GM23338 (cell line): ENCODE results near the gene PHF1. TPM values are rescaled to one million over a fixed set of nuclear protein-coding genes. Genes with fewer than 3 reads are reported as not detected.

Source experiments
- ATAC-seq: fragments of 200-7000 bp; cut with Tn5 transposase; 3 replicates; pipeline ENCODE4 v1.9.1; 2020
- DNase-seq: peaks from one replicate; pipeline ENCODE4 v3.0.0-alpha.2; 2015; ENCODE audit warnings: low spot score
- H2AFZ ChIP-seq: fragments of 200-600 bp; sonication (generic); 2 replicates; pipeline ENCODE4 v1.8.0; 2016; ENCODE audit warnings: antibody characterized with exemption, mild to moderate bottlenecking, moderate library complexity
- H3F3A ChIP-seq: fragments of 200-600 bp; sonication (generic); replicated peaks from 2 replicates; pipeline ENCODE4 v1.8.0; 2017; ENCODE audit warnings: antibody characterized with exemption, mixed run types, low read depth
- H3K27ac ChIP-seq: fragments of 200-600 bp; sonication (generic); 2 replicates; pipeline ENCODE4 v1.6.1; 2016; ENCODE audit warnings: low read depth
- H3K27me3 ChIP-seq: fragments of 200-600 bp; sonication (generic); 2 replicates; pipeline ENCODE4 v1.8.0; 2016; ENCODE audit warnings: mild to moderate bottlenecking, mixed run types, moderate library complexity; ENCODE audit not compliant: insufficient read depth
- H3K36me3 ChIP-seq: fragments of 200-600 bp; sonication (generic); 2 replicates; pipeline ENCODE4 v1.8.0; 2016; ENCODE audit warnings: mild to moderate bottlenecking; ENCODE audit not compliant: insufficient read depth
- H3K4me1 ChIP-seq: fragments of 200-600 bp; sonication (generic); 2 replicates; pipeline ENCODE4 v1.8.0; 2016; ENCODE audit warnings: mild to moderate bottlenecking, moderate library complexity; ENCODE audit not compliant: insufficient read depth
- H3K4me2 ChIP-seq: fragments of 200-600 bp; sonication (generic); 2 replicates; pipeline ENCODE4 v1.7.1; 2017; ENCODE audit warnings: mixed run types
- H3K4me3 ChIP-seq: fragments of 200-600 bp; sonication (generic); 2 replicates; pipeline ENCODE4 v1.6.1; 2016; ENCODE audit warnings: mixed run types
- H3K79me2 ChIP-seq: fragments of 200-600 bp; sonication (generic); replicated peaks from 2 replicates; pipeline ENCODE4 v1.8.0; 2017; ENCODE audit warnings: mild to moderate bottlenecking; ENCODE audit not compliant: insufficient read depth
- H3K9me2 ChIP-seq: fragments of 200-600 bp; sonication (generic); 2 replicates; pipeline ENCODE4 v1.8.0; 2017; ENCODE audit not compliant: insufficient read depth
- H4K20me1 ChIP-seq: fragments of 200-600 bp; sonication (generic); replicated peaks from 2 replicates; pipeline ENCODE4 v1.8.0; 2017; ENCODE audit warnings: mild to moderate bottlenecking; ENCODE audit not compliant: insufficient read depth
- H3K27ac Mint-ChIP-seq: 2 replicates; pipeline ENCODE4 v1.8.0; 2020; ENCODE audit warnings: inconsistent platforms, mild to moderate bottlenecking, moderate library complexity, mixed read lengths
- H3K27me3 Mint-ChIP-seq: 3 replicates; pipeline ENCODE4 v1.8.0; 2022; ENCODE audit warnings: low read depth, mild to moderate bottlenecking, moderate library complexity, mixed read lengths, inconsistent platforms; ENCODE audit not compliant: insufficient read depth, poor library complexity
- H3K36me3 Mint-ChIP-seq: 3 replicates; pipeline ENCODE4 v1.8.0; 2021; ENCODE audit warnings: low read depth, mild to moderate bottlenecking, inconsistent platforms, moderate library complexity, mixed read lengths
- H3K4me1 Mint-ChIP-seq: 3 replicates; pipeline ENCODE4 v1.8.0; 2020; ENCODE audit warnings: mild to moderate bottlenecking, inconsistent platforms, mixed read lengths
- H3K4me3 Mint-ChIP-seq: 3 replicates; pipeline ENCODE4 v1.8.0; 2021; ENCODE audit warnings: moderate library complexity, mild to moderate bottlenecking, inconsistent platforms, mixed read lengths
- H3K9me3 Mint-ChIP-seq: 3 replicates; pipeline ENCODE4 v1.8.0; 2020; ENCODE audit warnings: moderate library complexity, mild to moderate bottlenecking, inconsistent platforms, mixed read lengths
- CREB1 ChIP-seq: fragments of 250-450 bp; sonication (Bioruptor Pico); IDR thresholded peaks from 2 replicates; pipeline ENCODE4 v1.5.0; 2020; ENCODE audit warnings: low read depth, mild to moderate bottlenecking, moderate library complexity
- EZH2 ChIP-seq: fragments of 200-600 bp; sonication (generic); IDR thresholded peaks from one replicate; pipeline ENCODE4 v1.8.0; 2017; ENCODE audit warnings: antibody characterized with exemption, mild to moderate bottlenecking, low read depth; ENCODE audit not compliant: unreplicated experiment
- EZH2phosphoT487 ChIP-seq: fragments of 200-600 bp; sonication (generic); IDR thresholded peaks from one replicate; pipeline ENCODE4 v1.8.1; 2018; ENCODE audit warnings: antibody characterized with exemption; ENCODE audit not compliant: unreplicated experiment
- JUNB ChIP-seq: IDR thresholded peaks from one replicate; pipeline ENCODE4 v1.6.1; 2016; ENCODE audit warnings: antibody characterized with exemption; ENCODE audit not compliant: unreplicated experiment
- NANOG ChIP-seq: IDR thresholded peaks from 2 replicates; pipeline ENCODE4 v1.6.1; 2016; ENCODE audit warnings: antibody characterized with exemption, borderline replicate concordance
- POLR2AphosphoS5 ChIP-seq: IDR thresholded peaks from 2 replicates; pipeline ENCODE4 v1.6.1; 2016; ENCODE audit warnings: antibody characterized with exemption, low read depth
- REST ChIP-seq: IDR thresholded peaks from one replicate; pipeline ENCODE4 v1.6.1; 2018; ENCODE audit warnings: antibody characterized with exemption; ENCODE audit not compliant: unreplicated experiment
- ZNF114 ChIP-seq: fragments of 250-450 bp; sonication (Bioruptor Pico); IDR thresholded peaks from 2 replicates; pipeline ENCODE4 v1.5.0; 2020; ENCODE audit warnings: mild to moderate bottlenecking, moderate library complexity
- ZNF331 ChIP-seq: fragments of 250-450 bp; sonication (Bioruptor Pico); IDR thresholded peaks from 2 replicates; pipeline ENCODE4 v1.5.0; 2020; ENCODE audit warnings: low read depth, mild to moderate bottlenecking, moderate library complexity
- polyA plus RNA-seq: library from polyadenylated mRNA; unstranded; fragments of >200 nt; fragmentation: Nextera tagmentation; extraction: Ambion mirVana; gene quantifications from 2 replicates; pipeline ENCODE4 v1.2.1, GENCODE V29; 2016
- total RNA-seq: library from RNA; depleted of rRNA; stranded (reverse); fragments of >200 nt; shearing (Covaris generic); gene quantifications from 2 replicates; pipeline ENCODE4 v1.2.3, GENCODE V29; 2014
- TF ChIP-seq, protein P1 (sequence below): IDR thresholded peaks from 2 replicates; pipeline ENCODE4 v1.6.1; 2016; ENCODE audit warnings: antibody characterized with exemption

Gene PHF1
- total and polyA plus RNA-seq, 2 experiments from 2014 or later = 29.4 to 46.7 TPM

DNA sequence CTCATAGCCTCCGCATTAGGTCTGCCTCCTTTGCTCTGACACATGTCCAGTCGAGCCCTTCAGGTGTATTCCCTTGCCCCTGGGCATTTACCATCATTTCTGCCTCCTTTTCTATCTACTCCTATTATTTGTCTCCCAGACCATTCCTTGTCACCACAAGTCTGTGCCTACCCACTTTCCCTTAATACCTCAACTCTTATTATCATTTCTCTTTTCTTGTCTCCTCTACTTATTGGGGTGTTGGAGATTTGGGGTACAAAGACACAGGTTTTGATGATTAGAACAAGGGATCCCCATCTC lies 10.5 kb downstream of the PHF1 start:
- TF ChIP-seq CREB1 (no peak), POLR2AphosphoS5 (no peak), ZNF331 (CRISPR knock-in tag) (no peak), EZH2 (no peak), ZNF114 (CRISPR knock-in tag) (no peak), JUNB (no peak), EZH2phosphoT487 (no peak), NANOG (no peak)
- TF ChIP-seq, protein P1, sequence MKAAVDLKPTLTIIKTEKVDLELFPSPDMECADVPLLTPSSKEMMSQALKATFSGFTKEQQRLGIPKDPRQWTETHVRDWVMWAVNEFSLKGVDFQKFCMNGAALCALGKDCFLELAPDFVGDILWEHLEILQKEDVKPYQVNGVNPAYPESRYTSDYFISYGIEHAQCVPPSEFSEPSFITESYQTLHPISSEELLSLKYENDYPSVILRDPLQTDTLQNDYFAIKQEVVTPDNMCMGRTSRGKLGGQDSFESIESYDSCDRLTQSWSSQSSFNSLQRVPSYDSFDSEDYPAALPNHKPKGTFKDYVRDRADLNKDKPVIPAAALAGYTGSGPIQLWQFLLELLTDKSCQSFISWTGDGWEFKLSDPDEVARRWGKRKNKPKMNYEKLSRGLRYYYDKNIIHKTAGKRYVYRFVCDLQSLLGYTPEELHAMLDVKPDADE = no peak
- no peak overlapping the region for H2AFZ ChIP-seq
- peak overlapping the region; percentile 98 for H3K4me3 ChIP-seq
- H3K36me3 Mint-ChIP-seq = peaks cover 39% of the 10 kb centered on the region
- H3K36me3 ChIP-seq = no peaks in the 10 kb centered on the region
- H3K27me3 ChIP-seq = no peaks in the 10 kb centered on the region
- H3K9me3 Mint-ChIP-seq = no peaks in the 10 kb centered on the region
- no peak overlapping the region for H3K27ac ChIP-seq
- DNase-seq (no peak), ATAC-seq (no peak)
- peak overlapping the region; percentile 38 for H3K27ac Mint-ChIP-seq
- H3K27me3 Mint-ChIP-seq = peaks cover 20% of the 10 kb centered on the region
- H3K9me2 ChIP-seq = no peaks in the 10 kb centered on the region
- H3K4me1 ChIP-seq = peaks cover 35% of the 10 kb centered on the region
- peaks cover 20% of the 10 kb centered on the region for H3F3A ChIP-seq
- H3K4me3 Mint-ChIP-seq = peak overlapping the region; percentile 81
- peak overlapping the region; percentile 87 for H3K4me2 ChIP-seq
- H4K20me1 ChIP-seq = peaks cover 10% of the 10 kb centered on the region
- H3K4me1 Mint-ChIP-seq = peaks cover 68% of the 10 kb centered on the region
- H3K79me2 ChIP-seq = peaks cover 45% of the 10 kb centered on the region

GRCh38 chr6:33423777-33424176 lies 13.0 kb downstream of the PHF1 start:
- no peaks in the 10 kb centered on the region for H3K9me2 ChIP-seq
- TF ChIP-seq REST = no peak
- no peak for TF ChIP-seq CREB1
- no peak overlapping the region for H3K27ac ChIP-seq
- Mint-ChIP-seq H3K9me3 (no peaks in the 10 kb centered on the region), H3K27me3 (peaks cover 23% of the 10 kb centered on the region), H3K4me1 (peaks cover 71% of the 10 kb centered on the region), H3K27ac (0 out of 2 replicates have a peak overlapping the region, but pooled peaks have one; percentile 81), H3K36me3 (peaks cover 27% of the 10 kb centered on the region), H3K4me3 (peak overlapping the region; percentile 90)
- DNase-seq (no peak), ATAC-seq (no peak)
- no peaks in the 10 kb centered on the region; the same call in 1 of the 2 replicates for H4K20me1 ChIP-seq
- H3K27me3 ChIP-seq = no peaks in the 10 kb centered on the region
- H2AFZ ChIP-seq = no peak overlapping the region
- H3K4me1 ChIP-seq = peaks cover 34% of the 10 kb centered on the region
- peaks cover 44% of the 10 kb centered on the region for H3K79me2 ChIP-seq
- H3F3A ChIP-seq = peaks cover 16% of the 10 kb centered on the region
- H3K36me3 ChIP-seq = no peaks in the 10 kb centered on the region
- H3K4me3 ChIP-seq = no peak overlapping the region
- H3K4me2 ChIP-seq = no peak overlapping the region
